WI38 (cell line): ENCODE measurements around the gene CES2.
"Not testable (repeated sequence)": the region's sequence is repeated elsewhere in the genome, so short reads cannot be mapped to it uniquely, and the experiment has no call there.

Source experiments
- H3K4me3 ChIP-seq: 2 replicates; pipeline ENCODE4 v1.5.1; 2011; ENCODE audit warnings: low read depth, mild to moderate bottlenecking, control low read depth, low read length
- CTCF ChIP-seq: IDR thresholded peaks from 2 replicates; pipeline ENCODE4 v1.5.1; 2012; ENCODE audit warnings: low read depth, mild to moderate bottlenecking, control low read depth, low read length

CES2 gene

GRCh38 chr16:66983033-66983432, 47.7 kb downstream of the CES2 start:
- TF ChIP-seq CTCF = no peak
- no peak overlapping the region for H3K4me3 ChIP-seq

- TF ChIP-seq CTCF = no peak
- H3K4me3 ChIP-seq = no peak overlapping the region
These were observed 49.6 kb downstream of the CES2 start for GRCh38 chr16:66984892-66985311.

- no peak overlapping the region for H3K4me3 ChIP-seq
- no peak for TF ChIP-seq CTCF
These were observed 51.2 kb downstream of the CES2 start for GRCh38 chr16:66986559-66986958.

GRCh38 chr16:66988197-66988788, 53.0 kb downstream of the CES2 start, which contains the start of gene CES4A:
TSS of gene CES4A (plus strand) at chr16:66988589. CDS start at chr16:66988773, 184 bp downstream.
- TF ChIP-seq CTCF = no peak
- no peak within 1 kb of the TSS for H3K4me3 ChIP-seq

- TF ChIP-seq CTCF = no peak
These were observed 56.3 kb downstream of the CES2 start for GRCh38 chr16:66991545-66992077.

GRCh38 chr16:66993558-66993957, 58.2 kb downstream of the CES2 start:
- not testable (repeated sequence) for H3K4me3 ChIP-seq

More at GRCh38 chr16:66991545-66992077, 56.3 kb downstream of the CES2 start:
- H3K4me3 ChIP-seq = no peak overlapping the region
